Fibroblast of the aortic adventitia (primary cell): ENCODE results near the gene DGCR8. TPM values are rescaled to one million over a fixed set of nuclear protein-coding genes. Genes with fewer than 3 reads are reported as not detected.
"Not testable (repeated sequence)": the region's sequence is repeated elsewhere in the genome, so short reads cannot be mapped to it uniquely, and the experiment has no call there.

Experiments used
- DNase-seq: peaks from one replicate; pipeline ENCODE4 v3.0.0-alpha.2; 2010; ENCODE audit warnings: low read depth
- H3K4me3 ChIP-seq: 2 replicates; pipeline ENCODE4 v1.5.1; 2011; ENCODE audit warnings: low read depth, mild to moderate bottlenecking, control low read depth, low read length, moderate library complexity
- total RNA-seq: library from RNA; depleted of rRNA; stranded (reverse); fragments of >200 nt; gene quantifications from 2 replicates; pipeline ENCODE4 v1.2.3, GENCODE V29; 2012; ENCODE audit warnings: low replicate concordance
- TF ChIP-seq, protein P1 (sequence below): IDR thresholded peaks from 2 replicates; pipeline ENCODE4 v1.5.1; 2011; ENCODE audit warnings: mild to moderate bottlenecking, low read length, control low read depth, inconsistent platforms; ENCODE audit not compliant: insufficient read depth

Gene DGCR8
- total RNA-seq, 1 donor = 22.0 TPM

DNA sequence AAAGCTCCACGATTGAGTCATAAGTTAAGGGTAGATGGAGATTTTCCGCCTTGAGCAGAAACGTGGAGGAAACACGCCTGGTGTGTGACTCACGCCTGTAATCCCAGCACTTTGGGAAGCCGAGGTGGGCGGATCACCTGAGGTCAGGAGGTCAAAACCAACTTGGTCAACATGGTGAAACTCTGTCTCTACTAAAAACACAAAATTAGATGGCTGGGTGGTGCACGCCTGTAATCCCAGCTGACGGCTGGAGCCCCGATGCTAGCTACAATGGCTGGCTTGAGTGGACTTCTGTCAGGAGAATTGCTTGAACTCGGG, 17.3 kb upstream of the DGCR8 start:
- no peak overlapping the region for H3K4me3 ChIP-seq
- no peak for DNase-seq
- TF ChIP-seq, protein P1, sequence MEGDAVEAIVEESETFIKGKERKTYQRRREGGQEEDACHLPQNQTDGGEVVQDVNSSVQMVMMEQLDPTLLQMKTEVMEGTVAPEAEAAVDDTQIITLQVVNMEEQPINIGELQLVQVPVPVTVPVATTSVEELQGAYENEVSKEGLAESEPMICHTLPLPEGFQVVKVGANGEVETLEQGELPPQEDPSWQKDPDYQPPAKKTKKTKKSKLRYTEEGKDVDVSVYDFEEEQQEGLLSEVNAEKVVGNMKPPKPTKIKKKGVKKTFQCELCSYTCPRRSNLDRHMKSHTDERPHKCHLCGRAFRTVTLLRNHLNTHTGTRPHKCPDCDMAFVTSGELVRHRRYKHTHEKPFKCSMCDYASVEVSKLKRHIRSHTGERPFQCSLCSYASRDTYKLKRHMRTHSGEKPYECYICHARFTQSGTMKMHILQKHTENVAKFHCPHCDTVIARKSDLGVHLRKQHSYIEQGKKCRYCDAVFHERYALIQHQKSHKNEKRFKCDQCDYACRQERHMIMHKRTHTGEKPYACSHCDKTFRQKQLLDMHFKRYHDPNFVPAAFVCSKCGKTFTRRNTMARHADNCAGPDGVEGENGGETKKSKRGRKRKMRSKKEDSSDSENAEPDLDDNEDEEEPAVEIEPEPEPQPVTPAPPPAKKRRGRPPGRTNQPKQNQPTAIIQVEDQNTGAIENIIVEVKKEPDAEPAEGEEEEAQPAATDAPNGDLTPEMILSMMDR = no peak

DNA sequence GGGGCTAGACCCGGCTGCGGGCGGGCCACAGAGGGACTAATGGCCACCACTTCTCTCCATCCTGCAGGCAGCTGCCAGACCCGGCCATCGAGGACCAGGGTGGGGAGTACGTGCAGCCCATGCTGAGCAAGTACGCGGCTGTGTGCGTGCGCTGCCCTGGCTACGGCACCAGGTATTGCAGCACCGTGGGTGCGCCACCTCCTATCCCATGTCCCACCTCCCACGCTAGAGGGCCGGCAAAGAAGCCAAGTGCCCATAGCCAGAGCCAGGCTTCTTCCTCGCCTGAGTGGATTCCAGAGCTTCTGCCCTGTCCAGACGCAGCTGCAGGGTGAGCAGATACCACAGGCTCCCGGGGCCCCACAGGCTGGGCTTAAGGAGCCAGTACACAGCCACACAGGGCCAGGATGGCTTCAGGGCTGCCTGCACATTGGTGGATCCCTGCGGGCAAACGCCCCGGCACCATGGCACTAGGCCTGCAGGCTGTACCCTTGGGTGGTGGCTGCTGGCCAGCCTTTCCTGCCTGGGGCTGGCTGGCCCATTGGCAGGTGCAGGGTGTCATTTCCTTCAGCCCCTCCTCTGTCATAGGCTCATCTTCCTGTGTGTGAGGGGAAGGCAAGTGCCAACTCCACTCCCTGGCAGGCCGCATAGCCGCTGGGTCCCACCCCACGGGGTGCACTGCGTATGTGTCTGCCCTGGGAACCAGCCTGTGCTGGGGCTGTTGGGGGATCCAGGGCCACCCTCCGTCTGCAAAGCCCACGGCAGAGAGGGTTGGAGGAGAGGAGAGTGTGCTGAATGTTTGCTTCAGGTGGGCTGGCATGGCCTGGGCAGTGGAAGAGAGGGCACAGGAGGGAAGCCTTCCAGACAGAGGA, 16.5 kb upstream of the DGCR8 start:
- TF ChIP-seq, protein P1 = no peak
- no peak overlapping the region for H3K4me3 ChIP-seq
- no peak for DNase-seq

DNA sequence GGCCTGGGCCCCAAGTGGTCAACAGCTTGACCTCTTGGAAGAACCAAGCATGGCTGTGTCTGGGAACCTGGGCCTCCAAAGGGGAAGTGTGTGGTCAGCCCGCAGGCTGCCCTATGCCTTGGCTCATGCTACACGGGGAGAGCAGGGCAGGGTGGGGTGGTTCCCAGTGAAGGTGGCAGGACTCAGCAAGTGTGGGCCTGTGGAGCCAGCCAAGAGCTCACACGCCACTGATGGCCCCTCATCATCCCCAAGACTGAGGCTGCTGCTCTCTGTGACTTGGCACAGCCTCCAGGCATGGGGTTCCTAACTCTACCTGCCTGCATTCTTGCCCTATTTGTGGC, 15.9 kb upstream of the DGCR8 start:
- H3K4me3 ChIP-seq = no peak overlapping the region
- no peak for DNase-seq
- TF ChIP-seq, protein P1 = no peak

DNA sequence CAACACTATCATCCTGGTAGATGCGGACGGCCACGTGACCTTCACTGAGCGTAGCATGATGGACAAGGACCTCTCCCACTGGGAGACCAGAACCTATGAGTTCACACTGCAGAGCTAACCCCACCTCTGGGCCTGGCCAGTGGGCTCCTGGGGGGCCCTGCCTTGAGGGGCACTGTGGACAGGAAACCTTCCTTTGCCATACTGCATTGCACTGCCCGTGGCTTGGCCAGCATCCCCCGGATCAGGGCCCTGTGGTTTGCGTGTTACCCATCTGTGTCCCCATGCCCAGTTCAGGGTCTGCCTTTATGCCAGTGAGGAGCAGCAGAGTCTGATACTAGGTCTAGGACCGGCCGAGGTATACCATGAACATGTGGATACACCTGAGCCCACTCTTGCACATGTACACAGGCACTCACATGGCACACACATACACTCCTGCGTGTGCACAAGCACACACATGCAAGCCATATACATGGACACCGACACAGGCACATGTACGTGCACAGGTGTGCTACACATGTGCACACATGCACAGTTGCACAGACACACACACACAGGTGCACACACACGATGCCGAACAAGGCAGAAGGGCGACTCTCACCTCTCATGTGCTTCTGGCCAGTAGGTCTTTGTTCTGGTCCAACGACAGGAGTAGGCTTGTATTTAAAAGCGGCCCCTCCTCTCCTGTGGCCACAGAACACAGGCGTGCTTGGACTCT, 15.3 kb upstream of the DGCR8 start:
- DNase-seq = no peak
- TF ChIP-seq, protein P1 = no peak
- no peak overlapping the region for H3K4me3 ChIP-seq

DNA sequence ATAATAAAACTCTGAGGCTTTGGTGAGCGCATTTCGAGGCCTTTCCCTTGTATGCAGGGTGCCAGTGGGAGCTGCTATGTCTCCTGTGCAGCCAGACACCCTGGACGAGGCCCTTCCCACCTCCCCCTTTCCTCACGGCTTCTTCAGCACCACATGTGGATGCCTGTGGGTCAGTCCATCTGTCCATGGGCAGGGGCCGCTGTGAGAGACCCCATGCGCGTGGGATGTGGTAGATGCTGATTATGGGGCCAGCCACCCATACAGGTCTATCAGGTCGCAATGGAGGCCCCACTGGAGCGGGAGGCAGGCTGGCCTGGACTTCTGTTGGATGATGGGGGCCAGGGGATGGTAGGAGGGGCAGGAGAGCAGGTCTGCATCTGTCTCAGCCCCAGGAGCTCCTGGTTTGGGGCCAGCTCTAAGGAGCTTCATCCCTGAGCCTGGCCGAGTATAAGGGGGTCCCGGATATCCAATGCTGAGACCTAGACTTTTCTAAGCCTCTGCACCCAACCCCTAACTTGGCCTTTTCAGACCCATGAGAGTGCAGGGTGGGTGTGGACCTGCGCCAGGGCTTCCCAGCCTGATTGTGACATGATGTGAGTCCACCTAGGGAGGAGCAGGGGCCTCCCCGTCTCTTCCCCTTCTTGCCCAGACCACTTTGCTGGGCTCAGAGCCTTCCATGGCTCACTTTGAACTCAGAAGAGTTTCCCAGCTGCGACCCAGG, 14.0 kb upstream of the DGCR8 start:
- DNase-seq = no peak
- H3K4me3 ChIP-seq = no peak overlapping the region
- TF ChIP-seq, protein P1 = no peak

DNA sequence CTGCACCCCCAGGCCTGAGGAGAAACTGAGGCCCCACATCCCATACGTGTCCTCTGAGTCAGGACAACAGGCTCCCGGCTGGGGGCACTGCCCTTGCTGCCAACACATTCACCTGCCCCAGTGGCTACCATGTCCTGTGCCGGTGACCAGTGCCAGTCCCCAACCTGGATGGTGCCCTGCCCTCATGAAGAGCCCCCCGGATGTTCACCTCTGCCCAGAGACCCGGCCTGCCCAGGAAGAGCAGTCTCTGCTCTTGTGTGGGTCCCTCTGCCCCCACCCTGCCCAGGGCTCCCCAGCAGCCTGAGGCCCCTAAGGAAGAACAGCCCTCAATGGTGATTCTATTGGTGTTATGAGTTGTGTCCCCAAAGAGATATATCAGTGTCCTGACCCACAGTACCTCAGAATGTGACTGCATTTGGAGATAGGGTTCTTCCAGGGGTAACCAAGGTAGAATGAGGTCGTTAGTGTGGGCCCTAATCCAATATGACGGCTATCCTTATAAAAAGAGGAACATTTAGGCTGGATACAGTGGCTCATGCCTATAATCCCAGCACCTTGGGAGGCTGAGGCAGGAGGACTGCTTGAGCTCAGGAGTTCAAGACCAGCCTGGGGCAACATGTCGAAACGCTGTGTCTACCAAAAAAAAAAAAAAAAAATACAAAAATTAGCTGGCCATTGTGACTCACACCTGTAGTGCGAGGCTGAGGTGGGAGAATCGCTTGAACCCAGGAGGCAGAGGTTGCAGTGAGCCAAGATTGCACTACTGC, 13.2 kb upstream of the DGCR8 start:
- TF ChIP-seq, protein P1 = no peak
- DNase-seq = no peak
- no peak overlapping the region for H3K4me3 ChIP-seq

DNA sequence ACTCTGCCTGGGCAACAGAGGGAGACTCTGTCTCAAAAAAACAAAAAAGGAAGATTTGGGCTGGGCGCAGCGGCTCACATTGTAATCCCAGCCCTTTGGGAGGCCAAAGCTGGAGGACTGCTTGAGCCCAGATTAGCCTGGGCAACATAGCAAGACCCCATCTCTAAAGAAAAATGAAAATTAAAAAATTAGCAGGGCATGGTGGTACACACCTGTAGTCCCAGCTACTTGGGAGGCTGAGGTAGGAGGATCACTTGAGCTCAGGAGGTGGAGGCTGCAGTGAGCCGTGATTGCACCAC, 12.7 kb upstream of the DGCR8 start:
- not testable (repeated sequence) for H3K4me3 ChIP-seq, DNase-seq
